H1 (cell line): ENCODE measurements around the gene ARHGAP21.

Experiments used
- EZH2 ChIP-seq: fragments of 200-600 bp; sonication (generic); IDR thresholded peaks from 2 replicates; pipeline ENCODE4 v1.7.1; 2012; ENCODE audit warnings: low read depth, mild to moderate bottlenecking, moderate library complexity, low read length, inconsistent platforms; ENCODE audit not compliant: severe bottlenecking
- NRF1 ChIP-seq: IDR thresholded peaks from 2 replicates; pipeline ENCODE4 v1.6.1; 2011; ENCODE audit warnings: mild to moderate bottlenecking, low read depth, low read length, improper control_type of control experiment

GRCh38 chr10:24561453-24561852 lies 162.2 kb downstream of the ARHGAP21 start:
- TF ChIP-seq NRF1, result no peak
- TF ChIP-seq EZH2, result no peak
